GM23248 (cell line): ENCODE data around the gene NEDD4L.

Experiments used
- EZH2 ChIP-seq: fragments of 200-600 bp; sonication (generic); IDR thresholded peaks from 2 replicates; pipeline ENCODE4 v1.6.1; 2018; ENCODE audit warnings: antibody characterized with exemption, mild to moderate bottlenecking; ENCODE audit not compliant: insufficient read depth, poor library complexity, severe bottlenecking
- EZH2phosphoT487 ChIP-seq: fragments of 200-600 bp; sonication (generic); IDR thresholded peaks from 2 replicates; pipeline ENCODE4 v1.6.1; 2018; ENCODE audit warnings: antibody characterized with exemption, moderate library complexity, mild to moderate bottlenecking, low read depth; ENCODE audit not compliant: insufficient read depth

GRCh38 chr18:58144106-58144505, 100.1 kb downstream of the NEDD4L start:
- TF ChIP-seq EZH2 (no peak), EZH2phosphoT487 (no peak)
